Measurements from ENCODE around the gene MAMLD1.

GRCh38 chrX:150473371-150473770, 110.3 kb downstream of the MAMLD1 start:
- no peak for TF ChIP-seq EZH2 (IDR thresholded peaks at IDR 0.05; ENCODE audit: borderline replicate concordance, low read depth, low read length, poor library complexity, severe bottlenecking)
- TF ChIP-seq CTCF (conservative IDR thresholded peaks at IDR 0.05; ENCODE audit: low read depth, low read length) = no peak
